ENCODE measurements around the gene CXCR6. TPM values are rescaled to one million over a fixed set of nuclear protein-coding genes. Genes with fewer than 3 reads are reported as not detected.

The CXCR6 gene
- total RNA-seq, 1 donor from 2014 or later, result 0.41 TPM

DNA sequence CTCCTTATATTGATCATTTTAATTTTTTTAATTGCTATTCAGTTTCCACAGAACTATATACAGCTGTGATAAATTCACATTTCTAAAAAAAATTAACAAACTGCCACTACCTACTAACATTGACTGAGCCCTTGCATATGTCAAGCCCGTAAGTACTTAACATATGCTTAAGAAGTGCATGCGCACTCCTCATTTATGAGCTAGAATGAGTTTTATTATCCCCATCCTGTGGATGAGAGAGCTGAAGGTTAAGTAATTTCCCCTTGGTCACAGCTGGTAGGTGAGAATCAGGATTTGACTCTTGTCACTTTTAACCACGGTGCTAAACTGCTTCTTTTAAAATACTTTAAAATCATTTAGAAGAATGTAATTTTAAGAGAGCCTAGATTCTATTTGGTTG, 25.9 kb downstream of the CXCR6 start:
- DNase-seq, result no peak

DNA sequence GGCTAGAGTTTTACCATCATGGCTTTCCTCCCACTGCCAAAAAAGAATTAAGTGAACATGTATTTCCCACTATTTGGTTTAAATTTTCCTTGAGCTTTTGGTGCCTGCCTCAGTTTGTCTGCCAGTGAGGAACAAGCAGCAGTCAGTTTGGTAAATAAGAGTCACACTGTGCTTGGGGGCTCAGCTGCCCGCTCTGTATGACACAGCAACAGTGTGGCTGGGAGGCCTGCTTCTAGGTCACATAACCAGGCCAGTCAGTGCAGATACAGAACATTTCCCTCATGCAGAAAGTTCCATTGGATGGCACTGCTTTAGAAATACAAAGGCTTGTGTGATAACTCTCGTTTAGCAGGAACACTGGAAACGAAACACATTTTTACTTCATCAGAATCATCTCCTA, 26.7 kb downstream of the CXCR6 start:
- DNase-seq, result no peak

DNA sequence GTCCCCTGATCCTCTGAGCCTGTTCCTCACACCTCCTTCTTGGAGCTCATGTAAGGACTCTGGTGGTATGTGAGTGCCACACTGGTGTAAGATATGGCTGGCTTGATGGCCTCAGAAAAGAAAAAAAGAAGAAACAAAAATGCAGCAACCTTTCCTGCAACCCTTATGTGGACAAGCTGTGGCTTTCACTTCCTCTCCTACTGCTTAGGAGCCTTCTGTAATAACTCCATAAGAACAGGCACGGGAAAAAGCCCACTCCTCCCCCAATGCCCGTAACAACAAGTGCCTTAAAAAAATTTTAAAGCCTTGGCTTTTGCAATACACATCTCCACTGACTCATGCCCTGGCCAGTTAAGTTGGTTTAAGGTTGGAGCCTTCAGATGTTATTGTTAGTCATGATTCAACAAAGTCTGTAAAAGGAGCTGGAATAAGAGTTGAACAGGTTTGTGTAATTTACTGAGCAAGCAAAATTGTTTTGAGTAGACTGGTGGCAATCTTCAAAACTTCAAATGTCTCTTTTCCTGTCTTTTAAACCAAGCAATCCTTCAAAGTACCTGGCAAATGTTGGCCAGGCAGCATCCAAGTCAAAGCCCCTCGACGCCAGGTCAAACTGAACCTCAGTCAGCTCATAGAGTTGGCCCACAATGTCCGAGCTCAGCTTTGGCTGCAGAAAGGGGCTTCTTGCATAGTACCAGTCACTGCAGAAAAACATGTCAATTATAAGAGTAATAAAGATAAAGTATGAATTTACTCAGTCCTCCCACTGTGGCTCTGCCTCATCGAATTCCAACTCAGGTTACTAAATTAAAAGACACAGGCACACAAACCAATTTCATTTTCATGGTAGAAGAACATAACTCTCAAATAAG, 29.5 kb downstream of the CXCR6 start:
- DNase-seq, result no peak

DNA sequence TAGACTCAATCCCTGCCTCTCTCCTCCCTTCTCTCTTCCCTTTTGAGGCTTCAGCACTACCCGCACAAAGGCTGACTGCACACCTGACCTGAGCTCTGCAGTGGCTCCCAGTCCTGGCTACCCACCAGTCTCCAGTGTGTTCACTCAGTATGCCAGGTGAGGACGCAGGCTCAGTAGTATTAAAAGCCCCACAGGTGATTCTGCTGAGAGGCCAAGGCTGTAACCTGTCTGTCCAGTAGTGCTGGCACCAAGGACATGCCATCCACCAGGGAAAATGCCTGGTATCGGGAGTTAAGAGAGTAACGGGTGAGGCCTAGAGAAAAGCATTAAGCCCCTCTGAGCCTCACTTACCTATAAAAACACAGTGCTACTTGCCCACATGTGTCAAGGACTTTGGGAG, 31.4 kb downstream of the CXCR6 start:
- DNase-seq, result no peak

DNA sequence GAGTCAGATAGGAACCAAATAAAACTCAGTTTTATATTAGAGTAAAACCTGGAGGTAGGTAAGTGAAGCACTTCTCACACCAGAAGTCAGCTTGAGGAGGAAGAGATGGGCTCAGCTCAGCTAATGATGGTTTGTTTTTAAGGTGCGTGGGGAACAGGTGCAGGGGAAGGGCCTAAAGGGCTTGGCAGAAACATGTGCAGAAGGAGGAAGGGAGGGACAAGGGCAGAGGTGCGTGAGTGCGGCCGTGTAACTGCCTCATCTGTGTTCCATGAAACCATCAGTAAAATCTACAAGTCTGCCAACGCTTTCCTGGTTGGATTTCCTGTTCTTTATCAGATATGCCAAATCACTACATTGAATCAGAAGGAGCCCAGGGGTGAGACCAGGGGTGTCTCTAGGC, 32.4 kb downstream of the CXCR6 start:
- no peak for DNase-seq

DNA sequence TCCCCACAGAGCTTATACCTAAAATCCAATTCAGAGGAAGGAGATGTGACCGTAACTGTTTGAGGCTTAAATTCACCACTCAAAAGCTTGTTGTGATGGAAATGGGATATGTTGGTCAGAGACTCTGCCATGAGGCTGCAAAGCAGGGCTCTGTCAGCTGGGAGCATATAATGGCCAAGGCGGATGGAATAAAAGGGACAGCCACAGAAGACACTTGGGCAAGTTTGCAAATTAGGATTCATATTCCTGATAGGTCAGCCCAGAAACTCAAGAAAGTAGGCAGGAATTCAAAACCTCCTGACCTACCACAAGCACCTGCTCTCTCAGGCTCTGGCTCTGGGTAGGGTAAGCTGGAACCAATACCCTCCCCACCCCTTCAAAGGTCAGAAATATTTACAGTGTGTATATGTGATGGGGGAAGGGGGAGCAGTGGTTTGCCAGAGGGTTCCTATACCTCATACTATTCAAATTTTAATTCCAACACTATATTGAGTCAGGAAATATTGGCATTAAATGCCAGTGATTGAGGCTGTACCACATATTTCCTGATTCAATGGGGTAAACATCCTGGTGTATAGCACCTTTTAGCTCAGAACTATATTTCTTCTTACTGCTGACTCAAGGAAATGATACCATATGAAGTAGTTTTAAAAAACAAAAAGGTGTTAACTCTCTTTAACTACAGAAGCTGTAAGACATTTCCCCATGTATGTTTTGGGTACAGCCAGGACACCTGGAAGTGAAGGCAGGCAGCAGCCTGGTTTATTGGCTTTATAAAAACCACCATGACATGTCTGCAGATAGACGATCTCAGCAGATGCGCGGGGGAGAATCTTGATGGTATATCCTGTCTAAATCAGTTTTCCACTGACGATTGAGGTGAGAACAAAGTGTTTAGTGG, 33.2 kb downstream of the CXCR6 start:
- DNase-seq, result no peak

DNA sequence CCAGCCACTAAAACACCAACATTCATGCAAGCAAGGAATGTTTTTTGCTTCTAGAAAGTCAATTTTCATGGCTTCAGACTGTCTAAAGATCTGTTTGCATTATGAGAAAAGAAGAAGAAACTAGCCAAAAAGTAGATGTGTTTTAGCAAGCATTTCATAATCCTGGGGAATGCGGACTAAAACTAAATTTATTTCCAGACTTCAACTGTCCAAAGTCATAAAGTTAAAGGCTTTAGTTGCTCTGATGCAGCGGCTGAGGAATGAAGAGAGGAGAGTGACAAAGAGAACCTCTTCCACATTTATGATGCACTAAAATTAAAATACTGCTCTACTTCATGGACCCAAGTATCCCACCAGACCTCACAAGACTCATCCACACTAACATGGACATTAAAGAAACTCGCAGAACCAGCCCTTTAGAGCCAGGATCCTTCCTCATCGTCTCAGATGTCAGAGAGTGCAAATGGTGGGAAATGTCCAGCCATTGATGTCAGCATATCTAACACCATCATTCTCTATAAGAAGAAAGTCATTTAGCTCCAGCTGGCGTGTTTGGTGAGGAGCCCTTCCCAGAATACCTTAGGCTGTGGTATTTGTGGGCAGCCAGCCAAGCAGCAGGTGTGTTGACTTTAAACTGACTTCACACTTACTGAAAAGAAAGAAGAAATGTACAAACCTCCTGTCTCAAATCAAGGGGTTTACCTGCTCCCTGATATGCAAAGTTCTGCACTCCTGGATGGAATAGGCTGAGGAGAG, 34.9 kb downstream of the CXCR6 start:
- DNase-seq, result peak; percentile 78

DNA sequence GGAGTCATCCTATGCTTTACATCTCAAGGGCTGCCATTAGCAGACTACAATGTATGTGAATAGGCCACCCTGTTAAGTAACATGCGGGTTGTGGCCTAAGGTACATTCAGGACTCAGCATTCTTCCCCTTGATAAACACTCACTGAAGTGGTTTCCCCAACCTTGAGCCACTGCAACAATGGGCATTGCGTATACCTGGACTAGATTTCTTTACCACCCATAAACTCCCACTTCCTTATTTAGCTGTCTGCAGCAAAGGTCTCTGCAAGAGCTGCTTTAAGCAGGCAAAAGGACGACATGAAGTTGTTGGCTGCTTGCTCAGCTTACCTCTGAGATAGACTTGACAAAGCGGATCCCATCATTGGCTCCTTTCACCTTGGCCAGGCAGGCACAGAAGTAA, 36.1 kb downstream of the CXCR6 start:
- DNase-seq, result no peak

DNA sequence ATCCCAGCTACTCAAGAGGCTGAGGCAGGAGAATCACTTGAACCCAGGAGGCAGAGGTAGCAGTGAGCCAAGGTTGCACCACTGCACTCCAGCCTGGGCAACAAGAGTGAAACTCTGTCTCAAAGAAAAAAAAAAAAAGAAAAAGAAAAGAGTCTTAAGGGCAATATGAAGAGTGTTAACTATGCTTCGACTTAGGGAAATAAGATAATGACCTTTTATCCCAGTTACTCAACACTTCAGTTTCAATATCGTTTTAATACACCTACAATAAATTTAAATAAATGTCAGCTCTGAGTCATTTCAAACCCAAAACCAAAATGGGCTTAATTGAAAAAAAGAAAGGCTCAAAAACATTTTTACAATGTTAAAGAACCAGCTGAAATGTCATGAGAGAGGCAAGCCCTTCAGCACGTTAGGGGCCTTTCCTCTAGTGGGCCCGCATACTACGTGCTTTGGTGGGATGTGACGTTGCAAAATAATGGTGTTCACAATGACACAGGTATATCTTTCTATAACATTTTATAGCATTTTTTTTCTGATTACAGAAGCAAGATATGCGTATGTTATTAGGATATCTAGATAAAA, 37.1 kb downstream of the CXCR6 start:
- no peak for DNase-seq

DNA sequence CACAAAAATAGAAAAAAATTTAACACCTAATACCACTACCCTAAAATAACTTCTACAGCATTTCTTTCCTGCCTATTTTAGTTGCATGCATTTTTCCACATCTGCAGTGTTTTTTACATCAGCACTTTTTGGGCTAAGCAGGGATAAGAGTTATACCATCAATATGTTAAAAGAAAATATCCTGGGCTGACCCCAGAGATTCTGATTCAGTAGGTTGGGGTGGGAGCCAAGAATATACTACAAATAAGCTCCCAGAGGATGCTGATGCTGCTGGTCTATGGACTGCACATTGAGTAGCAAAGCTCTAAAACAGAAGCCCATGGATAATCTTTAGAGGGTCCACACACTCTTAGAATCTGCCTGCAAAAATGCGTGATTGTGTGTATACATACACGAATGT, 37.6 kb downstream of the CXCR6 start:
- DNase-seq, result no peak

DNA sequence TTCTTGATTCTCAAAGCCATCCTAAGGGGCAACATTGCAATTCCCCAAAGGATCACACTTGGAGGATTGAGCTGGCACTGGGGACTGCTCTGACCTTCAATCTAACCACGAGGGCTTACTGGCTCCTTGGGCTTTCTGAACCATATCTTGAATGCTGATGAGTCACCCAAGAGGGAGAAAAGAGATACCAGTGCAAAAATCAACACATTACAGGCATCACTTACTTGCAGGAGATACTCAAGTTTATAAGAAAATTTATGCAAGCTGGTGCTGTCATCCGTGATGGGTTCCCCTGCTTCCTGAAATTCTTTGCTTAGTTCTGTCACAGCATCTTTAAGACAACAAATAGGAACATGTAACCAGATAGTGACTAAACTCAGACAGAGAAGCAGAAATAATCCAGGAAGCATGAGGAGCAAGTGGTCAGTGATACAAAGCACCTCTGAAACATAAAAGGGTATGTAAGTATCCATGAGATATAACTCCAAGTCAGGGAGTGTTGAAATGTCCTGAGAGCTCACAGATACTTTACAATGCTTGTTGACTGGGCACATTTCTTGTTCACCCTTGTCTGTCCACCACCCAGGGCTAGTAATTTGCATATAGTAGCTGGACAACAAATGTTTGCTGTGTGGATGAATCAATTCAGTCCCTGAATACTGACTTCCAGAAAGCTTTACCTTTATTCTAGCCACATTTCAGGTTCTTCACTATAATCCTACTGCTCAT, 38.2 kb downstream of the CXCR6 start:
- DNase-seq, result no peak

DNA sequence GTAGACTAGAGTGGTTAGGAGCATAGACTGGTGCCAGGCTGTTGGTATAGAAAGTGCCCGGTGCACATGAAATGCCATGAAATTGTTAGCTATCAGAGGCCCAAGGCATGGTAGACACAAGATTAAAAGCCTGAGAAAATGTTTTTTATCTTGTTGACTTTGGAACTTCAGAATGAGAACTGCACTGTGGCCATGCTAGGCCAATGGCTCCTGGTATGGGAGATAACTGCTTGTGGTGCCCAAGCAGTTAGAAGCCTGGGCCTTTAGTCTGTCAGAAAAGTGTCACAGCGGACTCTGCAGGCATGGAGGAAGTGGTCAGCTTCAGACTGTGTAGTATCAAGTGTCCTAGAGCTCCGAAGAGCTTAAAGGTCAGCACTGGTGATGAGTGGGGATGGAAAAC, 40.5 kb downstream of the CXCR6 start:
- no peak for DNase-seq

DNA sequence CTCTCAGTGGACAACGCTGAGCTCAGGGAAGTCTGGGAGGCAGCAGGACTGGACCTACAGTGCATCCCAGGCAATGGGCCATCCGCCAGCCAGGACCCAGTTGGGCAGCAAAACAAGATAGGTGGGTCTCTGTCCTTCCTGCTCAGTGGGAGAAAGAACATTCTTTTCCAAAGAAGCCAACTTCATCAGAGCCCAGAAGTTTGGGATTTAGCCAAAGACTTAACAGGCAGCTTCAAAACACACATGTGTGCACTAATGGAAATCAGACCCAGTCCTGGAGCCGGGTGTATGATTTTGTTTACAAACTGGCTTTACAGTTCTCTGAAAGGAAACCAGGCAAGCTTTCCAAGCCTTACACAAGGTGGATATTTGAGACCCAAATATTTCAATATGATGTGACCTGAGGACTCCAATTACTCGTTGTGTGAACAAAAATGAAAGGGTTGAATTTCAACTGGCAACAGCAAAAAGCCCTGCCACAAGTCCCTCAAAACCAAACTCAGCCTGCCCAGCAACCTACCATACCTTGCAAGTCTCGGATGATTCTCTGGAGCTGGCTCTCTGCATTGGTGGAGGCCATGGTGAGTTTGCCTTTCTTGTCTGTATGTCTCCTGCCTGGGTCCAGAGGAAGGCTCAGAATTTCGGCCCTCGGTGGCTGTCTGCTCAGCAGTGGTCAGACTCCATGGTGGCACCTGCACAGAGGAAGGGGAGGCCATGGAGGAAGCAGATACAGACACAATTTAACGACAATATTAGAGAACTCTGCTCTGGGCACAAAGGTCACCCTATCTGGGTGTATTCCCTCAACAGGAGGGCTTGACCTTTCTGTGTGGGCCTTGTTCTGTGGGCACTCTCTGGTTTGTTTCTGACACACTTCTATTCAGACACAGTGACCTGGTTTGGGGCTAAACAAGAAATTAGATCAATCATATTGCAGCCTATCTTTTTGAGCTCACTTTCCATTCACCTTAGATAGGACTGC, 41.4 kb downstream of the CXCR6 start:
- peak; percentile 91 for DNase-seq

DNA sequence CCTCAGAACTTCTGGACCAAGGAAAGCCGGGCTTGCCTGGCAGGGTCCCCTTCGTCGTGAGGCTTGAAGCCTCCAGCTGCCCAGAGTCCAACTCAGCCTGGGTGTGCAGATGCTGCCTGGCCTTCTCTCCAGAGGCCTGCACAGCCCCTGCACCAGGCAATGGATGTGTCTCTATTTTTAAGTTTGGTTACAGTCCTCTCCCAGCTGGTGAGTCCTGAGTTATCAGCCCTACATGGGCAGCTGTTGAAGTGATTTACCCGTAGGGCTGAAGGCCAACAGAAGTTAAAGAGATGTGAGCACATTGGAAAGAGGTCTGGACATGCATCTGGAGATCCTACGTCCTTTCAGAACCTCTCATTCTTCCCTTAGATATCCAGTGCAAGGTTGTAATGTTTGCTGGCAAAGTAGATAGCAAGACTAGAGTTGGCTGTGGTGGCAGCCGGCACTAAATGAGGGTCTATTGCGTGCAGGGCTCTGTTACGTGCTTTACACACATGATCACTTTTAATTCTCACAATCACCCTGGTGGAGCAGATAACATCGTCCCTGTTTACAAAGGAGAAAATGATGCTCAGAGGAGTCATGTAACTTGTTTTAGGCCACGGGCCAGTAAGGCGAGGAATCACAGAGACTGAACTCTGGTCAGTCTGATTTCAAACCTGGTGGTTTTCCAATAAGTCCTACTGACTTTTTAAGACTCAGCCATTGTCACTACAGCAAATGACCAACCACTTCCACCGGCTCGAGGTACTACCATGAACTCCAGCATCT, 42.5 kb downstream of the CXCR6 start:
- peak; percentile 86 for DNase-seq

DNA sequence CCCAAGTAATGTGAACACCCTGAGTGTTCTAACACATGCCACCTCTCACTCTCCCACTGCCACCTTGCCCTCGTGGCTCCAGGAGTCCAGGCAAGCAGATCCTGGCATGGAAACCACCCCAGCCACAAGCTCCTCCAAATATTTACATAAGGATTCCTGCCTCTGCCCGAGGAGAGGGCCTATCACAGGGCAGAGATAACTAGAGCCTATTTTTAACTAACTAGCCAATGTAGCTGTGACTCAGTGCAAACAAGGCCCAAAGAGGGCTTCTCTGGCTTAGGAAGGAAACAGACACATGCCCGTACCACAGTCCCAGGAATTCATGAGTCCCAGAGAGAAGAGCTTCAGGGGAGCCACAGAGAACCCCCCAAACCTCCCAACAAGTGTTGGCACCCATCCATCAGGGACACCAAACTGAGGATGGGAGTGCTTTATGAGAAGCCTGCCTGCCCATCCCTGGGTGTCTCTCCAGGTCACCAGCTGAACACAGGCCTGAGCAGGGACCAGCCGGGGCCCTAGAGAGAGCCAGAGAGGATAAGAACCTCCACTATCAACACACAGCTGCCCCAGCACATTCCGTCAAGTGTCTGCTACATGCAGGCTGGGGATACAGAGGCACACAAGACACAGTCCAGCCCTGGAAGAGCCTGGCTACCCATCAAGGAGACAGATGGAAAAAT, 43.2 kb downstream of the CXCR6 start:
- DNase-seq, result no peak

DNA sequence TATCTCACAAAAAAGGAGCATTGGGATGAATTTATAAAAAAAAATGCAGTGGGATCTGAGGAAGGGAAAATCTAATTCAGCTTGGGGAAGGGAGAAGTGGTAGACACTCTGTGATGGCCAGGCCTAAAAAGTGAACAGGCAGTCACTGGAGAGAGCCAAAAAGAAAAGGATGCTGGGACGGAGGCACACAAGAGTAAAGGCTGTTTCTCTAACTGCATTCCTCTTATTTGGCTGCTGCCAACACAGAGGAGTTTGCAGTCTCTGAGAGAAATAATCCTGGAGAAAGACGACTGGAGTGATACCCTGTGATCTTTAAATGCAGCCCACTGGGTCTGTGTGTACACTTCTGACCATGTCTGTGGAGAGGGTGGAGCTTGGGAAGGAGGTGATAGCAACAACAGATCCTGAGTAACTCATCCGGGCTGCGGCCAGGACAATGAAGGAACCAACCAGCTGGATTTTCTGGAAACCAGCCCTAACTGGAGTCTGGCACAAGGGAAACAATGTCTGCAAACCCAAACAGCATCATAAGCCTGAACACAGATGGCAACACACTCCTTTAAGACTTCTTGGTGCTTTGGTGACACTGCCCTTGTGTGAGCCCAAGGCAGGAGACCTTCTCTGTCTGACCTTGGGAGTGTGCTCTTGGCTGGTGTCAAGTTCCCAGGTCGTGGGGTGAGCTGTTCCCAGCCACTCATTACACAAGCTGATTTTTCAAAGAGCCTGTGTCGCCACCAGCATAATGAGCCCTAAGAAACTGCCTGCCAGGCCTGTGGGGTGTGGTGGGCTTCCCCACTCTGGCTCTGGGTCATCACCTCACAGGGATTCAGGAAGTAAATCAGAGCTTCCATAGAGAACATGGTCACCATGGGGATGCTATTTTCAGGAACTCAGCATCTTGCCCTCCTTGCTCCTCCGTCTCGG, 44.4 kb downstream of the CXCR6 start:
- DNase-seq, result peak; percentile 88

DNA sequence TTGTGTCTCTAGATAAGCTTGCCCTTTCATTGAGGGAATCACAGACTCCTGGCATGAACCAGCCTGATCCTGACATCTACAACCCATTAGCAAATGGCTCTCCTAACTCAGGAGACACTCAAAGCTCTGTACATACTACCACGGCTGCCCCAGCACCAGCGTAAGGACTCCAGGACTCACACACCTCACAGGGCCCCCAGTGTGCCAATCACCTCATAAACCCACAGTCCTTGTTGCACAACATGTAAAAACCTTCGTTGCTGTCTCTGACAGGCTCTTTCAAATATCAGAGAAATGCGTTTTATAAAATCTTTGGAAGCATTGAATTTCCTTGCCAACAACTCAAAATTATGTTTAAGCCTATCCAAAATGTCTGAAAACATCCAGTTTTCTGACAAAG, 45.1 kb downstream of the CXCR6 start:
- peak; percentile 34 for DNase-seq

DNA sequence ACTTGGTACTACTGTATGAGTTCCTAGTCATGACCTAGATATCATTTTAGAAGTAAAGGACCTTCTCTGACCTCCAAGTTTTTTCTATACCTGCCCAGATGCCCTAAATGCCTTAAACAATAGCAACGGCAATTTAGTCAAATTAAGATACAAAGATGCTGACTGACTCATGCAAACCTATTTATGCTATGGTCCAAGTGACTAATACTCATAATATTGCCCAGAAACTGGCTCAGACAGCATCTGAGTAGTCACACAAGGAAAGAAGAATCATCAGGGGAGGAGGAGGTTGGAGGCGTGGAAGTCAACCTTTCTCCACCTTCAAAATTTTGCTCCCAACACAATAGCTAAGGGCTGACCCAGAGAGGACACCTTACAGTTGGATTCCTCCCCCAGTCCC, 45.5 kb downstream of the CXCR6 start:
- DNase-seq, result no peak
